Sigmoid colon (tissue), 7 donors: ENCODE results near the gene GIMAP4. TPM values are rescaled to one million over a fixed set of nuclear protein-coding genes. Genes with fewer than 3 reads are reported as not detected.
"Not testable (repeated sequence)": the region's sequence is repeated elsewhere in the genome, so short reads cannot be mapped to it uniquely, and the experiment has no call there.

ENCODE experiments used
- DNase-seq: peaks from one replicate; pipeline ENCODE4 v3.0.0-alpha.2; 2019
- H3K27ac ChIP-seq, 4 donors: fragments of 200-600 bp; sonication (generic); one replicate each; pipeline ENCODE4 v1.5.1; 2016 to 2019; ENCODE audit warnings: mild to moderate bottlenecking in 1 of 4
- H3K27me3 ChIP-seq, 3 donors: fragments of 200-600 bp; sonication (generic); one replicate each; pipeline ENCODE4 v1.5.1; 2019; ENCODE audit warnings: mild to moderate bottlenecking in 1 of 3
- H3K36me3 ChIP-seq, 4 donors: fragments of 200-600 bp; sonication (generic); one replicate each; pipeline ENCODE4 v1.5.1; 2016 to 2019
- H3K4me1 ChIP-seq, 4 donors: fragments of 200-600 bp; sonication (generic); one replicate each; pipeline ENCODE4 v1.5.1; 2017 to 2019
- H3K4me3 ChIP-seq, 4 donors: fragments of 200-600 bp; sonication (generic); one replicate each; pipeline ENCODE4 v1.5.1; 2017 to 2019; ENCODE audit warnings: mild to moderate bottlenecking in 2 of 4, moderate library complexity in 1 of 4
- H3K9me3 ChIP-seq, 4 donors: fragments of 200-600 bp in 3 of 4; sonication (generic) in 3 of 4; one replicate each; pipeline versions ENCODE4 v1.5.1 to v1.6.1; 2013 to 2019
- EP300 ChIP-seq, 4 donors: sonication (generic); formaldehyde crosslinking; IDR thresholded peaks; one replicate each; pipeline ENCODE4 v1.6.1; 2017; ENCODE audit warnings: antibody characterized with exemption in 4 of 4
- POLR2A ChIP-seq, 2 donors: fragments of 450-650 bp; IDR thresholded peaks; one replicate each; pipeline ENCODE4 v1.6.1; 2016; ENCODE audit warnings: antibody characterized with exemption in 2 of 2, mild to moderate bottlenecking in 2 of 2, moderate library complexity in 2 of 2
- POLR2AphosphoS5 ChIP-seq, 4 donors: sonication (generic); formaldehyde crosslinking; IDR thresholded peaks; one replicate each; pipeline ENCODE4 v1.6.1; 2017; ENCODE audit warnings: antibody characterized with exemption in 4 of 4
- WGBS, 2 donors: extraction: QIAGEN DNeasy Blood & Tissue Kit; methylation state at CpG; one replicate each; pipeline ENCODE4 v1.1.7; 2013; 5-methylcytosine and 5-hydroxymethylcytosine counted together
- intact Hi-C: fragments of 100-400 bp; cut with DNase I; formaldehyde crosslinking; loops from one replicate; pipeline ENCODE4 v1.15.1; 2023
- polyA plus RNA-seq, 3 donors: library from polyadenylated mRNA; stranded (reverse); fragments of 200-250 nt; gene quantifications; one replicate each; pipeline ENCODE4 v1.2.3, GENCODE V29; 2013
- total RNA-seq, 4 donors: library from RNA; depleted of rRNA; stranded (reverse); fragments of >200 nt; gene quantifications; one replicate each; pipeline ENCODE4 v1.1.0, GENCODE V29; 2016
- TF ChIP-seq, protein P1 (sequence below), 4 experiments: fragments of 450-650 bp in 3 of 4; fragments of 200-600 bp in 1 of 4; IDR thresholded peaks; one replicate each; pipeline ENCODE4 v1.5.1; 2016 to 2019; ENCODE audit warnings: antibody characterized with exemption in 4 of 4, mild to moderate bottlenecking in 3 of 4, moderate library complexity in 2 of 4
- donor health status: healthy with polysubstance abuse.
- donor health status: Bipolar disorder and iron deficiency.
- donor health status: healthy.

Gene GIMAP4
- total and polyA plus RNA-seq, 7 donors = 9.5 to 44.8 (median 21.4) TPM

DNA sequence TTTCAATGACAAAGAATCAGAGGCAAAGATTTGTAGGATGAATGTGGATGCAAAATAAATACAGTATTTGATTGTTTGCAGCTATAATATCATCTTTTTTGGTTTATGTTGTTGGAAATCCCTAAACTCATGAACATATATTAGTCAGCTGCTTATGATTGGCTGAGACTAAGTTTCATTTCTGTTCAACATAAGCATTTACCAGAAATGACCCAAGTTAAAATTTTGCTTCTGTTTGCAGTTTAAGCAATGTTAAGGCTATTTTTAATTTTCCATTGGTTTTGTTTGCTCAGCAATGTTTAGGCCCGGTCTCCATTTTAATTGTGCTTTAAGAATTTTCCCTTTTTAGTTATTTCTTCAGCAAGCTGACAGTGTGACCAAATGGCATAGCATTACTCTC is 43.0 kb downstream of the GIMAP4 start:
- H3K36me3 ChIP-seq = no peaks in the 10 kb centered on the region
- H3K27ac ChIP-seq = no peak overlapping the region
- WGBS, 2 donors = 61 to 80% methylated on average over 1 of the region's 1 CpG
- DNase-seq = no peak
- no peaks in the 10 kb centered on the region for H3K9me3 ChIP-seq
- no peak for TF ChIP-seq POLR2AphosphoS5 (IDR thresholded peaks at IDR 0.05)
- TF ChIP-seq, protein P1, sequence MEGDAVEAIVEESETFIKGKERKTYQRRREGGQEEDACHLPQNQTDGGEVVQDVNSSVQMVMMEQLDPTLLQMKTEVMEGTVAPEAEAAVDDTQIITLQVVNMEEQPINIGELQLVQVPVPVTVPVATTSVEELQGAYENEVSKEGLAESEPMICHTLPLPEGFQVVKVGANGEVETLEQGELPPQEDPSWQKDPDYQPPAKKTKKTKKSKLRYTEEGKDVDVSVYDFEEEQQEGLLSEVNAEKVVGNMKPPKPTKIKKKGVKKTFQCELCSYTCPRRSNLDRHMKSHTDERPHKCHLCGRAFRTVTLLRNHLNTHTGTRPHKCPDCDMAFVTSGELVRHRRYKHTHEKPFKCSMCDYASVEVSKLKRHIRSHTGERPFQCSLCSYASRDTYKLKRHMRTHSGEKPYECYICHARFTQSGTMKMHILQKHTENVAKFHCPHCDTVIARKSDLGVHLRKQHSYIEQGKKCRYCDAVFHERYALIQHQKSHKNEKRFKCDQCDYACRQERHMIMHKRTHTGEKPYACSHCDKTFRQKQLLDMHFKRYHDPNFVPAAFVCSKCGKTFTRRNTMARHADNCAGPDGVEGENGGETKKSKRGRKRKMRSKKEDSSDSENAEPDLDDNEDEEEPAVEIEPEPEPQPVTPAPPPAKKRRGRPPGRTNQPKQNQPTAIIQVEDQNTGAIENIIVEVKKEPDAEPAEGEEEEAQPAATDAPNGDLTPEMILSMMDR (IDR thresholded peaks at IDR 0.05) = no peak
- no peak for TF ChIP-seq POLR2A (IDR thresholded peaks at IDR 0.05)
- TF ChIP-seq EP300 (IDR thresholded peaks at IDR 0.05) = no peak
- intact Hi-C loops = no loop called here
- no peak overlapping the region for H3K4me3 ChIP-seq
- H3K27me3 ChIP-seq = no peaks in the 10 kb centered on the region
- H3K4me1 ChIP-seq = no peaks in the 10 kb centered on the region

DNA sequence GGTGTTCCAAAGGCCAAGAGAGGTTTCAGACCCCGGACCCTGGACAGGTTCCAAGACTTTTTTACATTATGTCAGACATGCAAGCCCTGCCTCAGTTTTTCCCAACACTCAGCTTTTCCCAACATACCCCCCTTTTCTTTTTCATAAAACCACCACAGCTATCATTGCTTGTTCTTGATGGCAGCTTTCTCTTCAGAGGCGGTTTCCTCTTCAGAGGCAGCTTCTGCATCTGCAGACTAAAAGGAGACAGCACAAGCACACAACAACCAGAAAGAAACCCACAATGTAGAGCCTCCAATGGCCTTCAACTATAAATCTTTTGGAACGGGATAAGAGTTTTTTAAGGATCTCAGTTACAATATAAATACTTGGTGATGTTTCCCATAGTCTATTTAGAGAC is 45.7 kb downstream of the GIMAP4 start:
- Histone ChIP-seq H3K36me3 (no peaks in the 10 kb centered on the region), H3K4me1 (no peaks in the 10 kb centered on the region), H3K4me3 (no peak overlapping the region), H3K27ac (no peak overlapping the region), H3K27me3 (no peaks in the 10 kb centered on the region), H3K9me3 (no peaks in the 10 kb centered on the region)
- no peak for TF ChIP-seq POLR2AphosphoS5 (IDR thresholded peaks at IDR 0.05)
- TF ChIP-seq, protein P1 (IDR thresholded peaks at IDR 0.05) = no peak
- TF ChIP-seq EP300 (IDR thresholded peaks at IDR 0.05) = no peak
- no peak for TF ChIP-seq POLR2A (IDR thresholded peaks at IDR 0.05)
- intact Hi-C loops = no loop called here
- DNase-seq = no peak
- 80 to 82% methylated on average over 3 of the region's 3 CpGs for WGBS, 2 donors

DNA sequence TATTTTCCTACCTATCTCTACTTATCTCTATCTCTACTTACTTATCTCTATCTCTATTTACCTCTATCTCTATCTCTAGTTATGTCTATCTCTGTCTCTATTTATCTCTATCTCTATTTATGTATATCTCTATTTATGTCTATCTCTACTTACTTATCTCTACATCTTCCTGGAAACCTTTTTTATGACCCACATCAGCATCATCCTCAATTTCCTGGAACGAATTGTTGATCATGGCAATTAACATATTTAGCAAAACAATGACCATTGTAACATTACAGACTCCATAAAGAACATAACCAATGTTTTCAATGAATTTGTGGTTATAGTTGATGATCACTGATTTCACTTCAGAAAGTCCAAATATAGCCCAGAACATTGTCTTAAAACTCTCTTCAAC is 46.7 kb downstream of the GIMAP4 start:
- 3 to 54% methylated on average over 1 of the region's 1 CpG for WGBS, 2 donors

DNA sequence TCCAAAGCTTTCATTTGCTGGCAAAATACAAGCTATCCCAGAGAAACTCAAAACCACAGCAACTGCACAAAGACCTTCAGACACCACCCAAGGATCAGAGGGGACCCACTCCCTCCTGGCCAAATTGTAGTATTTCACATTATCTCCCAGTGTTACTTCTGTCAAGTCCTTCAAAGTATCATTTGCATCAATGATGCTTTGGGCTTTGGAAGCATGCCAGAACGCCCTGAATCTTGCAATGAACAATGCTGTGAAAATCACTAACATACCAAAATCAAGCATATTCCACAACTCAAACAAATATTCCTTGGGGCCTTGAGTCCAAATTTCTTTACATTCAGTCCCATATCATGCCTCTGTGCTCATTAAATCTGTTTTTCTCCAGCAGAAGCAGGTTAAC is 47.2 kb downstream of the GIMAP4 start:
- H3K27me3 ChIP-seq, H3K36me3 ChIP-seq, H3K4me3 ChIP-seq, intact Hi-C loops, H3K4me1 ChIP-seq, H3K9me3 ChIP-seq, DNase-seq, H3K27ac ChIP-seq: not testable (repeated sequence)
- 89 to 91% methylated on average over 1 of the region's 1 CpG for WGBS, 2 donors

More for the DNA sequence above, 46.7 kb downstream of the GIMAP4 start:
- Histone ChIP-seq H3K4me1 (no peaks in the 10 kb centered on the region), H3K4me3 (no peak overlapping the region), H3K9me3 (no peaks in the 10 kb centered on the region), H3K27me3 (no peaks in the 10 kb centered on the region), H3K27ac (no peak overlapping the region), H3K36me3 (no peaks in the 10 kb centered on the region)
- intact Hi-C loops = no loop called here
- TF ChIP-seq EP300 (IDR thresholded peaks at IDR 0.05) = no peak
- DNase-seq = no peak

DNA sequence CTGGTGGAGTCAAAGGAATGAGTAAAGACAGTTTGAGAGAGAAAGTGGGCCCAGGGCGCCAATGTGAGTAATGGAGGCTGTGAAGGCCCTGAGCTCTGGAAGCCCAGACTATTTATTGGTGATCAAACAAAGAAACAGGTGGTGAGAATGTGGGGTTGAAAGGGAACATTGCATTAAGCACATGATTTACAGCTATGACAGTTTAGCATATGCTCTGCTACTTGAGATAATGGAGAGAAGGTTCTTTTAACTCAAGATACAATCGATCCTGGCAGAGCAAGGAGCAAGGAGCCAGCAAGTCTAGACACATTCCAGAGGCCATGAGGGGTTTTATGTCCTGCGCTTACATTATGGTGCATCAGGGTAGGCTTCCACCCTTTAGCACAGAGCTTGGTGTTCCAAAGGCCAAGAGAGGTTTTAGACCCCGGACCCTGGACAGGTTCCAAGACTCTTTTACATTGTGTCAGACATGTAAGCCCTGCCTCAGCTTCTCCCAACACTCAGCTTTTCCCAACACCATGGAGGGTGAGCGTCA is 48.1 kb downstream of the GIMAP4 start:
- H3K9me3 ChIP-seq, intact Hi-C loops, H3K36me3 ChIP-seq, DNase-seq, H3K4me1 ChIP-seq, H3K4me3 ChIP-seq, H3K27me3 ChIP-seq, H3K27ac ChIP-seq: not testable (repeated sequence)
- 65 to 74% methylated on average over 5 of the region's 5 CpGs for WGBS, 2 donors

DNA sequence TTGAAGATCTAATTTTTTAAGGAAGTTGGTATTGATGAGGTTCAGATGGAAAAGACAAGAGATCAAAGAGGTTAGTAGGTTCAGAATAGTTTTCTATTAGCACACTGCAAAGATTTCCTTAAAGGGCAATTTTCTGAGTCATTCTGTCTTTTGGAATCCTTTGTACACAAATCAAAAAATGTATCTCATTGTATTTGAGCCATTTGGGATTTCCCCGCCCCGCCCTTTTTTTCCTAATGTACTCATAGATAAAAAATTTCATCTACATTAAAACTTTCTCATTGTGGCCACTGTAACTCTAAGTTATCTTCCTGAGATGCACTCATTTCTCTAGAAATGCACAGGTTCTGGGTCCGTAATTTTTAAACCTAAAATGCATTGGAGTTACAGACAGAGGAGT is 52.9 kb downstream of the GIMAP4 start:
- Histone ChIP-seq H3K9me3 (no peaks in the 10 kb centered on the region), H3K4me1 (no peaks in the 10 kb centered on the region), H3K27ac (no peak overlapping the region), H3K4me3 (no peak overlapping the region), H3K27me3 (no peaks in the 10 kb centered on the region), H3K36me3 (no peaks in the 10 kb centered on the region)
- 87 to 93% methylated on average over 3 of the region's 3 CpGs for WGBS, 2 donors
- intact Hi-C loops = no loop called here
- TF ChIP-seq POLR2AphosphoS5 (IDR thresholded peaks at IDR 0.05) = no peak
- no peak for TF ChIP-seq POLR2A (IDR thresholded peaks at IDR 0.05)
- no peak for TF ChIP-seq EP300 (IDR thresholded peaks at IDR 0.05)
- TF ChIP-seq, protein P1 (IDR thresholded peaks at IDR 0.05) = no peak
- DNase-seq = no peak
